Measurements from ENCODE around the gene UBE2O. TPM values are rescaled to one million over a fixed set of nuclear protein-coding genes. Genes with fewer than 3 reads are reported as not detected.

The UBE2O gene
- total and polyA plus RNA-seq, 4 donors: 3.3 to 71.5 (median 9.2) TPM

DNA sequence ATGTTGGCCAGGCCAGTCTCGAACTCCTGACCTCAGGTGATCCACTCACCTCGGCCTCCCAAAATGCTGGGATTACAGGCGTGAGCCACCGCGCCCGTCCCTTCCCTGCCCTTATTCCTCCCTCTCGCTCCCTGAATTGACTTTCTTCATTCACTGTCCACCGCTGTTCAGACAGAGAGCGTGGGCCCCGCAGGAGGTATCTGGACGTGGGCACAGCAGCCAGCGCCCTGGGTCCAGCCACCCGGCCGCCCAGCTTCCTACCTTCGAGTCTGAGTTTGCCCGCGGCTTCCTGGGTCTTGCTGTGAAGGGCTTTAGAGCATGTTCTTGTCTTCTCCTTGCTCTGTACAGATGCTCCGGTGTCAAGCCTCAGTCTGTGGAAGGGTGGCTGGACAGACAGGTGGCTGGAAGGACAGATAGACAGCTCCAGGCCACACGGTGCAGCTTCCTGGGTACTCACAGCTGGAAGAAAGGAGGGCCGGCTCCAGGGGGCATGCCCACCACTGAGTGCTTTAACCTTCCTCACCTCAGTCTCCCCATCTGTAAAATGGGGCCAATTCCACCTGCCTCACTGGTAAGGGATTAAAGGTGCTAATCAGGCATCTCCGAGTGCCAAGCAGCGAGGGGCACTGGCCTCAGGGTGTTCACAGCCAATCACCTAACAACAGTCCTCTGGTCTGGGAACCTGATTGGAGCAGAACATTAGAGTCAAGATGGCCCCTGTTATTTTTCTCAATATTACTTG, 34.7 kb upstream of the UBE2O start:
- H3K36me3 ChIP-seq (ENCODE audit: control insufficient read depth in 4 of 4, insufficient read depth in 3 of 4, low read depth in 1 of 4, low read length in 3 of 4): no peaks in the 10 kb centered on the region
- no peaks in the 10 kb centered on the region for H3K27me3 ChIP-seq (ENCODE audit: control insufficient read depth in 4 of 4, insufficient read depth in 4 of 4, low read length in 3 of 4)
- peaks cover 0 to 2% (median under 1%) of the 10 kb centered on the region in 4 donors for H3K4me1 ChIP-seq (ENCODE audit: control insufficient read depth in 4 of 4, insufficient read depth in 4 of 4, low read length in 3 of 4)
- 98% methylated on average over 22 of the region's 22 CpGs for WGBS
- H3K27ac ChIP-seq (ENCODE audit: low read depth in 1 of 2, low read length in 2 of 2): no peak overlapping the region
- no peak for DNase-seq (ENCODE audit: low spot score)
- H3K9ac ChIP-seq (ENCODE audit: low read depth in 1 of 2, low read length in 2 of 2): no peak overlapping the region
- no peaks in the 10 kb centered on the region for H3K9me3 ChIP-seq (ENCODE audit: control insufficient read depth in 4 of 4, low read length in 3 of 4)
- TF ChIP-seq RAD21 (IDR thresholded peaks at IDR 0.05) (no peak), NR2F2 (IDR thresholded peaks at IDR 0.05) (no peak), FOXA1 (IDR thresholded peaks at IDR 0.05) (no peak), RXRA (IDR thresholded peaks at IDR 0.05) (no peak), FOXA2 (IDR thresholded peaks at IDR 0.05) (no peak), GABPA (IDR thresholded peaks at IDR 0.05 in 1 of 2, conservative IDR thresholded peaks at IDR 0.05 in 1 of 2) (no peak), JUND (IDR thresholded peaks at IDR 0.05) (no peak), SP1 (IDR thresholded peaks at IDR 0.05) (no peak), HNF4G (IDR thresholded peaks at IDR 0.05) (no peak), ZBTB33 (IDR thresholded peaks at IDR 0.05) (no peak), EGR1 (IDR thresholded peaks at IDR 0.05; ENCODE audit: low read depth in 2 of 2) (no peak), HNF4A (conservative IDR thresholded peaks at IDR 0.05) (no peak), YY1 (IDR thresholded peaks at IDR 0.05) (no peak), TAF1 (conservative IDR thresholded peaks at IDR 0.05) (no peak)
- TF ChIP-seq, protein P1, sequence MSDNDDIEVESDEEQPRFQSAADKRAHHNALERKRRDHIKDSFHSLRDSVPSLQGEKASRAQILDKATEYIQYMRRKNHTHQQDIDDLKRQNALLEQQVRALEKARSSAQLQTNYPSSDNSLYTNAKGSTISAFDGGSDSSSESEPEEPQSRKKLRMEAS (IDR thresholded peaks at IDR 0.05): no peak
- TF ChIP-seq, protein P2, sequence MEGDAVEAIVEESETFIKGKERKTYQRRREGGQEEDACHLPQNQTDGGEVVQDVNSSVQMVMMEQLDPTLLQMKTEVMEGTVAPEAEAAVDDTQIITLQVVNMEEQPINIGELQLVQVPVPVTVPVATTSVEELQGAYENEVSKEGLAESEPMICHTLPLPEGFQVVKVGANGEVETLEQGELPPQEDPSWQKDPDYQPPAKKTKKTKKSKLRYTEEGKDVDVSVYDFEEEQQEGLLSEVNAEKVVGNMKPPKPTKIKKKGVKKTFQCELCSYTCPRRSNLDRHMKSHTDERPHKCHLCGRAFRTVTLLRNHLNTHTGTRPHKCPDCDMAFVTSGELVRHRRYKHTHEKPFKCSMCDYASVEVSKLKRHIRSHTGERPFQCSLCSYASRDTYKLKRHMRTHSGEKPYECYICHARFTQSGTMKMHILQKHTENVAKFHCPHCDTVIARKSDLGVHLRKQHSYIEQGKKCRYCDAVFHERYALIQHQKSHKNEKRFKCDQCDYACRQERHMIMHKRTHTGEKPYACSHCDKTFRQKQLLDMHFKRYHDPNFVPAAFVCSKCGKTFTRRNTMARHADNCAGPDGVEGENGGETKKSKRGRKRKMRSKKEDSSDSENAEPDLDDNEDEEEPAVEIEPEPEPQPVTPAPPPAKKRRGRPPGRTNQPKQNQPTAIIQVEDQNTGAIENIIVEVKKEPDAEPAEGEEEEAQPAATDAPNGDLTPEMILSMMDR (IDR thresholded peaks at IDR 0.05; ENCODE audit: low read depth, low read length, missing input control): no peak
- TF ChIP-seq, protein P3, sequence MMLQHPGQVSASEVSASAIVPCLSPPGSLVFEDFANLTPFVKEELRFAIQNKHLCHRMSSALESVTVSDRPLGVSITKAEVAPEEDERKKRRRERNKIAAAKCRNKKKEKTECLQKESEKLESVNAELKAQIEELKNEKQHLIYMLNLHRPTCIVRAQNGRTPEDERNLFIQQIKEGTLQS (IDR thresholded peaks at IDR 0.05): no peak
- TF ChIP-seq, protein P4, sequence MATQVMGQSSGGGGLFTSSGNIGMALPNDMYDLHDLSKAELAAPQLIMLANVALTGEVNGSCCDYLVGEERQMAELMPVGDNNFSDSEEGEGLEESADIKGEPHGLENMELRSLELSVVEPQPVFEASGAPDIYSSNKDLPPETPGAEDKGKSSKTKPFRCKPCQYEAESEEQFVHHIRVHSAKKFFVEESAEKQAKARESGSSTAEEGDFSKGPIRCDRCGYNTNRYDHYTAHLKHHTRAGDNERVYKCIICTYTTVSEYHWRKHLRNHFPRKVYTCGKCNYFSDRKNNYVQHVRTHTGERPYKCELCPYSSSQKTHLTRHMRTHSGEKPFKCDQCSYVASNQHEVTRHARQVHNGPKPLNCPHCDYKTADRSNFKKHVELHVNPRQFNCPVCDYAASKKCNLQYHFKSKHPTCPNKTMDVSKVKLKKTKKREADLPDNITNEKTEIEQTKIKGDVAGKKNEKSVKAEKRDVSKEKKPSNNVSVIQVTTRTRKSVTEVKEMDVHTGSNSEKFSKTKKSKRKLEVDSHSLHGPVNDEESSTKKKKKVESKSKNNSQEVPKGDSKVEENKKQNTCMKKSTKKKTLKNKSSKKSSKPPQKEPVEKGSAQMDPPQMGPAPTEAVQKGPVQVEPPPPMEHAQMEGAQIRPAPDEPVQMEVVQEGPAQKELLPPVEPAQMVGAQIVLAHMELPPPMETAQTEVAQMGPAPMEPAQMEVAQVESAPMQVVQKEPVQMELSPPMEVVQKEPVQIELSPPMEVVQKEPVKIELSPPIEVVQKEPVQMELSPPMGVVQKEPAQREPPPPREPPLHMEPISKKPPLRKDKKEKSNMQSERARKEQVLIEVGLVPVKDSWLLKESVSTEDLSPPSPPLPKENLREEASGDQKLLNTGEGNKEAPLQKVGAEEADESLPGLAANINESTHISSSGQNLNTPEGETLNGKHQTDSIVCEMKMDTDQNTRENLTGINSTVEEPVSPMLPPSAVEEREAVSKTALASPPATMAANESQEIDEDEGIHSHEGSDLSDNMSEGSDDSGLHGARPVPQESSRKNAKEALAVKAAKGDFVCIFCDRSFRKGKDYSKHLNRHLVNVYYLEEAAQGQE (IDR thresholded peaks at IDR 0.05): no peak
- no peak overlapping the region for H3K4me3 ChIP-seq (ENCODE audit: low read depth in 1 of 3, low read length in 3 of 3)

All from liver (tissue), 9 donors.